GM12873 (cell line): ENCODE measurements around the gene ASCL5.

Source experiments
- TF ChIP-seq, protein P1 (sequence below): IDR thresholded peaks from 2 replicates; pipeline ENCODE4 v1.5.1; 2012; ENCODE audit warnings: low read depth, mild to moderate bottlenecking, moderate library complexity, low read length, control low read depth; ENCODE audit not compliant: insufficient read depth; ENCODE audit errors: missing control alignments

Gene ASCL5

GRCh38 chr1:201076092-201076491 is 50.9 kb downstream of the ASCL5 start:
- TF ChIP-seq, protein P1, sequence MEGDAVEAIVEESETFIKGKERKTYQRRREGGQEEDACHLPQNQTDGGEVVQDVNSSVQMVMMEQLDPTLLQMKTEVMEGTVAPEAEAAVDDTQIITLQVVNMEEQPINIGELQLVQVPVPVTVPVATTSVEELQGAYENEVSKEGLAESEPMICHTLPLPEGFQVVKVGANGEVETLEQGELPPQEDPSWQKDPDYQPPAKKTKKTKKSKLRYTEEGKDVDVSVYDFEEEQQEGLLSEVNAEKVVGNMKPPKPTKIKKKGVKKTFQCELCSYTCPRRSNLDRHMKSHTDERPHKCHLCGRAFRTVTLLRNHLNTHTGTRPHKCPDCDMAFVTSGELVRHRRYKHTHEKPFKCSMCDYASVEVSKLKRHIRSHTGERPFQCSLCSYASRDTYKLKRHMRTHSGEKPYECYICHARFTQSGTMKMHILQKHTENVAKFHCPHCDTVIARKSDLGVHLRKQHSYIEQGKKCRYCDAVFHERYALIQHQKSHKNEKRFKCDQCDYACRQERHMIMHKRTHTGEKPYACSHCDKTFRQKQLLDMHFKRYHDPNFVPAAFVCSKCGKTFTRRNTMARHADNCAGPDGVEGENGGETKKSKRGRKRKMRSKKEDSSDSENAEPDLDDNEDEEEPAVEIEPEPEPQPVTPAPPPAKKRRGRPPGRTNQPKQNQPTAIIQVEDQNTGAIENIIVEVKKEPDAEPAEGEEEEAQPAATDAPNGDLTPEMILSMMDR, result no peak

- TF ChIP-seq, protein P1, result no peak
Measured at GRCh38 chr1:201074018-201074417, 53.0 kb downstream of the ASCL5 start.

DNA sequence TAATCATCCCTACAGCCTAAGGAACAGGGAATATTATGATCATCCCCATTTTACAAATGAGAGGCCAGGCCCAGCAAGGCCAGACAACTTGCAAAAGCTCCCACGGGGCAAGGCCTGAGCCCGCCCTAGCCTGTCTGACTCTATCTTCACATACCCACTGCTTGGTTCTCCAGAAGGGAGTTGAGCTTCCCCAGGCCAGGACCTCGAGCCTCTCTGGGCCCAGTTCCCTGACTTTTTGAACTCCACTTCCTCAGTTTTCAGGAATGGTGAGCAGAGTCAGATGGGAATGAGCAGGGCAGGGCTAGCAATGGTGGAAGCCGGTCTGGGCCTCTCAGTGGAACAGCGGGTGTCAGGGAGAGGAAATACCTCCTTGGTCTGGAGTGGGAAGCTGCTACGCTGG is 54.1 kb downstream of the ASCL5 start:
- TF ChIP-seq, protein P1, result no peak

GRCh38 chr1:201072149-201072548 is 54.8 kb downstream of the ASCL5 start:
- TF ChIP-seq, protein P1, result no peak

- TF ChIP-seq, protein P1, result no peak
Measured at GRCh38 chr1:201069636-201070035, 57.3 kb downstream of the ASCL5 start.

DNA sequence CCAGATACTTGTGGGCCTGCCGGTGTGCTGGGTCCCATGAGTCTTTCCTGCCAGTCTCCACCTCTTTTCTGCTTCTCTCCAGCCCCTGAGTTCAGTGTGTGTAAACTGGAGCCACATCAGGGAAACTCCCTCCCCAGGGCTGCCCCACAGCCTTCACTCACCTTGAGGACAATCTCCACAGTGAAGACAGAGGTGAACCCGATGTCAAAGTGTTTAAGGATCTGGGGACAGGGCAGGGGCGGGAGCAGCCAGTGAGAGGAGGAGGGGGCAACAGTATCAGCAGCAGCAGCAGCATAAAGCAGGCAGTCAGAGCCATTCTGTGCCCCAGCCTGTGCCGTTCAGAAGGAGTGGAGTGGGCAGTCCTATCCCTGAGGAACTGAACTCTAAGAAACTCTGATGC is 58.0 kb downstream of the ASCL5 start:
- TF ChIP-seq, protein P1, result no peak

DNA sequence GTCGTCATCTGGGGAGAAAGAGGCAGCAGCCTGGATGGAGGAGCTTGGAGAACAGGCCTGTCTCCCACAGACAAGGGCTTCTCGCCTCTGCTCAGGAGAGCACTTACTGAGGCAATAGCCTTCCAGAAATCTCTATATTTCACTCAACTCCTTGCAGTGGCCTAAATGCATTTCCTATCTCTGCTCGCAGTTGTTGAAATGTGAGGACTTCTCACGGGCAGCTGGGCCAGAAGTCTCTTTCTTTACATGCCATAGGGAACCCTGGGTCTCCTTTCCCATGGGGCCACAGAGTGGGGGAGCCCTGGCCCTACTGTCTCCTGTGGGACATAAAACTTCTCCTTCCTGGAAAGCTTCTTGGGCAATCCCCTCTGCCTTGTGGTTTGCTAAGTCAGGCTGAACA is 60.0 kb downstream of the ASCL5 start:
- TF ChIP-seq, protein P1, result no peak
